T-cell (primary cell): ENCODE results near the gene ZSWIM4. TPM values are rescaled to one million over a fixed set of nuclear protein-coding genes. Genes with fewer than 3 reads are reported as not detected.
"Not testable (repeated sequence)": the region's sequence is repeated elsewhere in the genome, so short reads cannot be mapped to it uniquely, and the experiment has no call there.

ENCODE experiments used
- ATAC-seq, 4 experiments: fragments of 200-7000 bp in 3 of 4; fragments of 150-1000 bp in 1 of 4; cut with Tn5 transposase; replicated peaks in 1 of 4; 1 replicate in 3 of 4; 2 replicates in 1 of 4; pipeline ENCODE4 v1.10.0; 2021; ENCODE audit warnings: moderate library complexity in 3 of 4, mild to moderate bottlenecking in 2 of 4, moderate number of reproducible peaks in 1 of 4
- CTCF ChIA-PET, 2 donors: fragments of 300-600 bp; sonication (Branson Sonifier 250); formaldehyde crosslinking; loops; one replicate each; lab custom pipeline; 2022; ENCODE audit warnings: antibody characterized with exemption in 2 of 2; lab: Charles Lee
- POLR2A ChIA-PET, 2 donors: fragments of 300-600 bp; sonication (Branson Sonifier 250); formaldehyde crosslinking; loops; one replicate each; lab custom pipeline; 2022; ENCODE audit warnings: antibody characterized with exemption in 2 of 2; lab: Charles Lee
- DNase-seq, 35 experiments: peaks; one replicate each; pipeline versions ENCODE4 v3.0.0 to v3.0.0-alpha.2; 2013 to 2023
- H3K27ac ChIP-seq: one replicate; pipeline ENCODE4 v1.5.1; 2013; ENCODE audit warnings: low read length
- H3K27me3 ChIP-seq, 2 experiments: replicated peaks in 1 of 2; 1 replicate in 1 of 2; 2 replicates in 1 of 2; pipeline versions ENCODE4 v1.6.1 to v1.7.0; 2013; ENCODE audit warnings: low read length in 1 of 2, mixed read lengths in 1 of 2; ENCODE audit not compliant: control insufficient read depth in 2 of 2, insufficient read depth in 2 of 2; ENCODE audit errors: extremely low read depth in 1 of 2
- H3K36me3 ChIP-seq, 2 donors: 1 replicate in 1 of 2; 2 replicates in 1 of 2; pipeline versions ENCODE4 v1.6.1 to v1.7.0; 2013; ENCODE audit warnings: low read length in 1 of 2; ENCODE audit not compliant: control insufficient read depth in 2 of 2, insufficient read depth in 1 of 2; ENCODE audit errors: extremely low read depth in 1 of 2
- H3K4me1 ChIP-seq, 2 experiments: 1 replicate in 1 of 2; 2 replicates in 1 of 2; pipeline versions ENCODE4 v1.6.1 to v1.7.0; 2013; ENCODE audit warnings: low read length in 2 of 2, mixed read lengths in 1 of 2; ENCODE audit not compliant: insufficient read depth in 2 of 2, control insufficient read depth in 1 of 2; ENCODE audit errors: extremely low read depth in 1 of 2
- H3K4me3 ChIP-seq, 2 donors: 1 replicate in 1 of 2; 2 replicates in 1 of 2; pipeline versions ENCODE4 v1.5.1 to v1.7.0; 2013; ENCODE audit warnings: mild to moderate bottlenecking in 2 of 2, low read length in 1 of 2, moderate library complexity in 1 of 2; ENCODE audit not compliant: control insufficient read depth in 1 of 2; ENCODE audit errors: extremely low read depth in 1 of 2
- H3K9me3 ChIP-seq: 2 replicates; pipeline ENCODE4 v1.7.0; 2013
- H3K27ac Mint-ChIP-seq, 2 donors: one replicate each; pipeline ENCODE4 v1.8.0; 2020 to 2021; ENCODE audit warnings: mild to moderate bottlenecking in 2 of 2, mixed read lengths in 2 of 2
- H3K27me3 Mint-ChIP-seq, 2 donors: one replicate each; pipeline ENCODE4 v1.8.0; 2021 to 2022; ENCODE audit warnings: mixed read lengths in 2 of 2
- H3K36me3 Mint-ChIP-seq: one replicate; pipeline ENCODE4 v1.8.0; 2021; ENCODE audit warnings: mixed read lengths
- H3K4me1 Mint-ChIP-seq, 3 donors: one replicate each; pipeline ENCODE4 v1.8.0; 2020 to 2022; ENCODE audit warnings: mixed read lengths in 3 of 3, mild to moderate bottlenecking in 1 of 3
- H3K4me3 Mint-ChIP-seq, 3 donors: one replicate each; pipeline ENCODE4 v1.8.0; 2020 to 2022; ENCODE audit warnings: mild to moderate bottlenecking in 3 of 3, mixed read lengths in 3 of 3, moderate library complexity in 3 of 3
- H3K9me3 Mint-ChIP-seq, 3 donors: one replicate each; pipeline ENCODE4 v1.8.0; 2020 to 2022; ENCODE audit warnings: mixed read lengths in 3 of 3
- WGBS: methylation state at CpG from one replicate; pipeline ENCODE4 v1.1.5; 2013; ENCODE audit warnings: missing lambda C conversion rate; ENCODE audit not compliant: insufficient coverage; 5-methylcytosine and 5-hydroxymethylcytosine counted together
- total RNA-seq, 35 experiments: library from RNA in 6 of 35; stranded (reverse) in 6 of 35; fragments of 120-200 nt in 1 of 35; gene quantifications; one replicate each; pipeline versions ENCODE4 v1.2.1 to v1.2.4 and lab custom pipeline; 2013 to 2026

Gene ZSWIM4
- total RNA-seq, 5 donors from 2014 or later (not counting 1 experiment from before 2014, with no cell fraction given): 5.4 to 9.8 (median 9.0) TPM

GRCh38 chr19:13770013-13770635 is 25.1 kb upstream of the ZSWIM4 start:
- ATAC-seq (no peak), DNase-seq (no peak)
- no peak overlapping the region for H3K4me3 Mint-ChIP-seq
- Histone ChIP-seq H3K4me3 (no peak overlapping the region), H3K27ac (no peak overlapping the region), H3K9me3 (no peaks in the 10 kb centered on the region), H3K27me3 (no peaks in the 10 kb centered on the region), H3K36me3 (peaks cover 15 to 24% of the 10 kb centered on the region in 2 donors), H3K4me1 (peaks cover under 1 to 16% of the 10 kb centered on the region in 2 experiments)
- ChIA-PET CTCF (no interaction called here), POLR2A (interaction anchor here in 1 of 2 donors (0.7 kb wide), 1 partner anchor 22 kb away, joined by 3 read pairs; no protein-coding TSS in a partner anchor)
- no peaks in the 10 kb centered on the region for H3K27me3 Mint-ChIP-seq
- peaks cover 9% of the 10 kb centered on the region for H3K36me3 Mint-ChIP-seq
- no peak overlapping the region for H3K27ac Mint-ChIP-seq
- no peaks in the 10 kb centered on the region for H3K9me3 Mint-ChIP-seq
- 98% methylated on average over 12 of the region's 16 CpGs for WGBS
- H3K4me1 Mint-ChIP-seq: peaks cover 19 to 25% (median 20%) of the 10 kb centered on the region in 3 donors

- peaks cover 27% of the 10 kb centered on the region for H3K36me3 Mint-ChIP-seq
Measured at GRCh38 chr19:13774217-13775191, 20.7 kb upstream of the ZSWIM4 start, which contains the start of gene C19orf53. C19orf53 (plus strand) TSS chr19:13774456; CDS start chr19:13774478, 22 bp downstream.

GRCh38 chr19:13778398-13778797 is 16.8 kb upstream of the ZSWIM4 start:
- no peak overlapping the region for H3K4me3 Mint-ChIP-seq
- Histone ChIP-seq H3K9me3 (no peaks in the 10 kb centered on the region), H3K27ac (no peak overlapping the region), H3K36me3 (peaks cover 7 to 30% of the 10 kb centered on the region in 2 donors), H3K4me3 (no peak overlapping the region), H3K4me1 (peaks cover 9 to 30% of the 10 kb centered on the region in 2 experiments), H3K27me3 (no peaks in the 10 kb centered on the region)
- H3K27me3 Mint-ChIP-seq: no peaks in the 10 kb centered on the region
- ATAC-seq: no peak
- peaks cover 25 to 36% (median 34%) of the 10 kb centered on the region in 3 donors for H3K4me1 Mint-ChIP-seq
- POLR2A ChIA-PET: interaction anchor here in 1 of 2 donors (0.6 kb wide), 1 partner anchor 20 kb away, joined by 7 read pairs; no protein-coding TSS in a partner anchor
- H3K27ac Mint-ChIP-seq: peak overlapping the region in 1 of 2 donors; percentile 11
- H3K9me3 Mint-ChIP-seq: no peaks in the 10 kb centered on the region
- no peak for DNase-seq
- H3K36me3 Mint-ChIP-seq: peaks cover 21% of the 10 kb centered on the region
- WGBS: 91% methylated on average over 9 of the region's 9 CpGs
- CTCF ChIA-PET: no interaction called here

More at GRCh38 chr19:13774217-13775191, 20.7 kb upstream of the ZSWIM4 start, which contains the start of gene C19orf53:
- WGBS: under 1% methylated on average over 52 of the region's 61 CpGs
- Mint-ChIP-seq H3K9me3 (no peaks in the 10 kb centered on the region), H3K4me1 (peaks cover 25 to 29% (median 28%) of the 10 kb centered on the region in 3 donors), H3K4me3 (peak within 1 kb of the TSS; percentile 96 to 100 (median 98)), H3K27ac (peak within 1 kb of the TSS; percentile 92 to 97), H3K27me3 (no peaks in the 10 kb centered on the region)
- POLR2A ChIA-PET: interaction anchor here (0.5 to 0.7 kb wide), 4 partner anchors 9 to 608 kb away, joined by 3 to 4 read pairs (median 3); no protein-coding TSS in a partner anchor
- Histone ChIP-seq H3K9me3 (no peaks in the 10 kb centered on the region), H3K27ac (peak within 1 kb of the TSS; percentile 67), H3K4me3 (peak within 1 kb of the TSS; percentile 69 to 87), H3K27me3 (no peaks in the 10 kb centered on the region), H3K36me3 (peaks cover 12 to 41% of the 10 kb centered on the region in 2 donors), H3K4me1 (peaks cover 9 to 27% of the 10 kb centered on the region in 2 experiments)
- ATAC-seq (peak; percentile 95 to 99 (median 99)), DNase-seq (peak; percentile 70 to 92 (median 82))
- CTCF ChIA-PET: interaction anchor here (0.5 to 2.2 kb wide), 7 partner anchors 20 to 342 kb away, joined by 3 to 13 read pairs (median 5); partner anchors contain the start of gene ZSWIM4 (in 1 of the 2)

- H3K36me3 Mint-ChIP-seq: peaks cover 21% of the 10 kb centered on the region
- DNase-seq (no peak), ATAC-seq (no peak)
- Histone ChIP-seq H3K27ac (no peak overlapping the region), H3K36me3 (peaks cover 7 to 30% of the 10 kb centered on the region in 2 donors), H3K4me1 (peaks cover 9 to 27% of the 10 kb centered on the region in 2 experiments), H3K9me3 (no peaks in the 10 kb centered on the region), H3K4me3 (no peak overlapping the region), H3K27me3 (no peaks in the 10 kb centered on the region)
- no peaks in the 10 kb centered on the region for H3K9me3 Mint-ChIP-seq
- H3K4me3 Mint-ChIP-seq: no peak overlapping the region
- H3K27ac Mint-ChIP-seq: no peak overlapping the region
- 88% methylated on average over 5 of the region's 6 CpGs for WGBS
- no peaks in the 10 kb centered on the region for H3K27me3 Mint-ChIP-seq
- CTCF ChIA-PET: no interaction called here
- POLR2A ChIA-PET: interaction anchor here in 1 of 2 donors (0.6 kb wide), 1 partner anchor 20 kb away, joined by 7 read pairs; no protein-coding TSS in a partner anchor
- H3K4me1 Mint-ChIP-seq: peaks cover 25 to 39% (median 34%) of the 10 kb centered on the region in 3 donors
Measured at GRCh38 chr19:13778847-13779246, 16.4 kb upstream of the ZSWIM4 start.

- Histone ChIP-seq H3K4me1 (peaks cover 9 to 32% of the 10 kb centered on the region in 2 experiments), H3K36me3 (peaks cover 7 to 30% of the 10 kb centered on the region in 2 donors)
- POLR2A ChIA-PET: interaction anchor here in 1 of 2 donors (0.6 kb wide), 1 partner anchor 756 kb away, joined by 3 read pairs; no protein-coding TSS in a partner anchor
- 100% methylated on average over 7 of the region's 8 CpGs for WGBS
- peaks cover 21% of the 10 kb centered on the region for H3K36me3 Mint-ChIP-seq
- CTCF ChIA-PET: interaction anchor here in 1 of 2 donors (0.7 kb wide), 1 partner anchor 658 kb away, joined by 5 read pairs; no protein-coding TSS in a partner anchor
- peaks cover 23 to 36% (median 31%) of the 10 kb centered on the region in 3 donors for H3K4me1 Mint-ChIP-seq
- H3K4me3 Mint-ChIP-seq, ATAC-seq, H3K27me3 ChIP-seq, DNase-seq, H3K27ac ChIP-seq, H3K27me3 Mint-ChIP-seq, H3K4me3 ChIP-seq, H3K9me3 Mint-ChIP-seq, H3K9me3 ChIP-seq: not testable (repeated sequence)
- peak overlapping the region in 1 of 2 donors; percentile 11 for H3K27ac Mint-ChIP-seq
Measured at GRCh38 chr19:13779794-13780193, 15.4 kb upstream of the ZSWIM4 start.
